GM23338 (cell line): ENCODE measurements around the gene MET.

Experiments used
- CTCF ChIP-seq, 2 experiments: fragments of 200-600 bp in 1 of 2; sonication (generic) in 1 of 2; conservative IDR thresholded peaks; 2 replicates each; pipeline versions ENCODE4 v1.5.1 to v1.6.1; 2016 to 2017; ENCODE audit warnings: antibody characterized with exemption in 2 of 2, low read depth in 2 of 2, mild to moderate bottlenecking in 2 of 2, moderate library complexity in 1 of 2
- EZH2 ChIP-seq: fragments of 200-600 bp; sonication (generic); IDR thresholded peaks from one replicate; pipeline ENCODE4 v1.8.0; 2017; ENCODE audit warnings: antibody characterized with exemption, mild to moderate bottlenecking, low read depth; ENCODE audit not compliant: unreplicated experiment
- EZH2phosphoT487 ChIP-seq: fragments of 200-600 bp; sonication (generic); IDR thresholded peaks from one replicate; pipeline ENCODE4 v1.8.1; 2018; ENCODE audit warnings: antibody characterized with exemption; ENCODE audit not compliant: unreplicated experiment
- JUNB ChIP-seq: IDR thresholded peaks from one replicate; pipeline ENCODE4 v1.6.1; 2016; ENCODE audit warnings: antibody characterized with exemption; ENCODE audit not compliant: unreplicated experiment
- POLR2AphosphoS5 ChIP-seq: IDR thresholded peaks from 2 replicates; pipeline ENCODE4 v1.6.1; 2016; ENCODE audit warnings: antibody characterized with exemption, low read depth
- REST ChIP-seq: IDR thresholded peaks from one replicate; pipeline ENCODE4 v1.6.1; 2018; ENCODE audit warnings: antibody characterized with exemption; ENCODE audit not compliant: unreplicated experiment
- STAT1 ChIP-seq: IDR thresholded peaks from one replicate; pipeline ENCODE4 v1.6.1; 2016; ENCODE audit warnings: antibody characterized with exemption; ENCODE audit not compliant: unreplicated experiment
- ZNF331 ChIP-seq: fragments of 250-450 bp; sonication (Bioruptor Pico); IDR thresholded peaks from 2 replicates; pipeline ENCODE4 v1.5.0; 2020; ENCODE audit warnings: low read depth, mild to moderate bottlenecking, moderate library complexity

GRCh38 chr7:116805100-116805544 lies 133.1 kb downstream of the MET start:
- no peak for TF ChIP-seq CTCF (conservative IDR thresholded peaks at IDR 0.05; ENCODE audit: low read depth in 2 of 2)
- TF ChIP-seq EZH2, result no peak
- no peak for TF ChIP-seq POLR2AphosphoS5
- no peak for TF ChIP-seq REST
- no peak for TF ChIP-seq EZH2phosphoT487
- no peak for TF ChIP-seq JUNB
- TF ChIP-seq ZNF331 (CRISPR knock-in tag), result no peak
- no peak for TF ChIP-seq STAT1
